HepG2 (cell line): ENCODE measurements around the gene PXT1. TPM values are rescaled to one million over a fixed set of nuclear protein-coding genes. Genes with fewer than 3 reads are reported as not detected.

Experiments used
- ATAC-seq: fragments of 200-7000 bp; cut with Tn5 transposase; 3 replicates; pipeline ENCODE4 v1.9.1; 2020; ENCODE audit warnings: mild to moderate bottlenecking, moderate library complexity
- BruUV-seq: library from RNA; stranded (reverse); fragments of 400-500 nt; replicated peaks from 2 replicates; lab custom pipeline; 2021; lab: Mats Ljungman, UMichigan
- CTCF ChIA-PET: fragments of 300-600 bp; formaldehyde crosslinking; extraction: SDS; loops from one replicate; lab custom pipeline; 2021; ENCODE audit warnings: low total read pairs, inconsistent platforms, low intra/inter-chr PET ratio; lab: Yijun Ruan, JAX
- POLR2A ChIA-PET: fragments of 350-600 bp; sonication (Branson Sonifier 250); formaldehyde crosslinking; loops from one replicate; lab custom pipeline; 2020; ENCODE audit warnings: antibody characterized with exemption, inconsistent platforms; lab: Yijun Ruan, JAX
- DNase-seq: peaks from one replicate; pipeline ENCODE4 v3.0.0-alpha.2; 2015; ENCODE audit warnings: low spot score
- FAIRE-seq: peaks from 3 replicates; lab custom pipeline; 2011; peaks lifted over from hg19 to GRCh38; lab: Jason Lieb, UNC
- H2AFZ ChIP-seq: one replicate; pipeline ENCODE4 v1.6.1; 2011; ENCODE audit warnings: low read length, inconsistent platforms
- H3K27ac ChIP-seq: fragments of 300-600 bp; 3 replicates; pipeline ENCODE4 v1.8.0; 2011; ENCODE audit warnings: mixed run types, mild to moderate bottlenecking, mixed read lengths, low read length, inconsistent platforms; ENCODE audit not compliant: insufficient read depth; ENCODE audit errors: extremely low read length
- H3K27me3 ChIP-seq, 2 experiments: fragments of 200-600 bp in 1 of 2; 2 replicates in 1 of 2; 3 replicates in 1 of 2; pipeline versions ENCODE4 v1.6.0 to v1.8.0; 2011; ENCODE audit warnings: low read length in 2 of 2, mild to moderate bottlenecking in 2 of 2, moderate library complexity in 2 of 2, inconsistent platforms in 1 of 2; ENCODE audit not compliant: insufficient read depth in 2 of 2, control insufficient read depth in 1 of 2
- H3K36me3 ChIP-seq, 2 experiments: fragments of 200-600 bp in 1 of 2; replicated peaks in 1 of 2; 2 replicates in 1 of 2; 3 replicates in 1 of 2; pipeline versions ENCODE4 v1.5.1 to v1.8.0; 2011; ENCODE audit warnings: low read length in 2 of 2, inconsistent platforms in 1 of 2; ENCODE audit not compliant: insufficient read depth in 2 of 2, control insufficient read depth in 1 of 2
- H3K4me1 ChIP-seq: 2 replicates; pipeline ENCODE4 v1.5.1; 2012; ENCODE audit warnings: low read length, inconsistent platforms; ENCODE audit not compliant: insufficient read depth
- H3K4me2 ChIP-seq: 2 replicates; pipeline ENCODE4 v1.6.0; 2011; ENCODE audit warnings: low read depth, low read length, inconsistent platforms
- H3K4me3 ChIP-seq, 3 experiments: fragments of 200-600 bp in 1 of 3; sonication (generic), shearing (Covaris generic) in 1 of 3; replicated peaks in 1 of 3; 2 replicates each; pipeline ENCODE4 v1.5.1; 2011 to 2016; ENCODE audit warnings: low read length in 3 of 3, inconsistent platforms in 2 of 3, low read depth in 2 of 3, mild to moderate bottlenecking in 2 of 3, control low read depth in 1 of 3, mixed read lengths in 1 of 3; ENCODE audit not compliant: insufficient read depth in 1 of 3
- H3K79me2 ChIP-seq: one replicate; pipeline ENCODE4 v1.6.1; 2011; ENCODE audit warnings: low read length, inconsistent platforms; ENCODE audit not compliant: insufficient read depth
- H3K9ac ChIP-seq: 2 replicates; pipeline ENCODE4 v1.6.0; 2011; ENCODE audit warnings: mild to moderate bottlenecking, low read depth, low read length, inconsistent platforms; ENCODE audit not compliant: insufficient read depth
- H3K9me3 ChIP-seq: 2 replicates; pipeline ENCODE4 v1.5.1; 2012; ENCODE audit warnings: mild to moderate bottlenecking, low read length
- H4K20me1 ChIP-seq: 2 replicates; pipeline ENCODE4 v1.6.0; 2011; ENCODE audit warnings: inconsistent platforms, mild to moderate bottlenecking, low read length, moderate library complexity; ENCODE audit not compliant: insufficient read depth
- FOXA1 ChIP-seq, 2 experiments: fragments of 450-650 bp in 1 of 2; sonication (generic) in 1 of 2; formaldehyde crosslinking in 1 of 2; IDR thresholded peaks; 2 replicates each; pipeline versions ENCODE4 v1.4.0 to v1.6.1; 2016 to 2020; ENCODE audit warnings: missing genetic modification reagents in 1 of 2
- FOXK2 ChIP-seq: fragments of 450-650 bp; IDR thresholded peaks from 2 replicates; pipeline ENCODE4 v1.6.1; 2016
- KDM4B ChIP-seq: sonication (generic); formaldehyde crosslinking; IDR thresholded peaks from 2 replicates; pipeline ENCODE4 v1.4.0; 2020; ENCODE audit warnings: missing genetic modification reagents
- MBD4 ChIP-seq: IDR thresholded peaks from 2 replicates; pipeline ENCODE4 v1.6.1; 2012; ENCODE audit warnings: low read length, inconsistent platforms, borderline replicate concordance
- PHF20 ChIP-seq: sonication (generic); formaldehyde crosslinking; IDR thresholded peaks from 2 replicates; pipeline ENCODE4 v1.5.0; 2020; ENCODE audit warnings: mild to moderate bottlenecking, missing genetic modification reagents
- SMARCE1 ChIP-seq: fragments of 450-650 bp; IDR thresholded peaks from 2 replicates; pipeline ENCODE4 v1.6.1; 2017; ENCODE audit warnings: borderline replicate concordance
- ZNF136 ChIP-seq: sonication (generic); formaldehyde crosslinking; IDR thresholded peaks from 2 replicates; pipeline ENCODE4 v1.8.1; 2022; ENCODE audit warnings: low read depth, mild to moderate bottlenecking, moderate library complexity, missing genetic modification reagents
- ZNF367 ChIP-seq: sonication (generic); formaldehyde crosslinking; IDR thresholded peaks from 2 replicates; pipeline ENCODE4 v1.4.0; 2020; ENCODE audit warnings: missing genetic modification reagents, borderline replicate concordance
- WGBS: methylation state at CpG from one replicate; pipeline ENCODE4 v1.1.6; 2017; ENCODE audit warnings: low lambda C conversion rate; 5-methylcytosine and 5-hydroxymethylcytosine counted together
- in situ Hi-C: cut with HindIII; loops from 2 replicates; pipeline ENCODE4 v1.10.0; 2017; ENCODE audit warnings: low pct_unique_long_range_greater_than_20kb; ENCODE audit not compliant: extremely low pct_ligation_motif_present
- intact Hi-C: fragments of 100-400 bp; cut with micrococcal nuclease; formaldehyde crosslinking; loops from one replicate; pipeline ENCODE4 v1.10.0; 2022; ENCODE audit not compliant: unreplicated experiment
- polyA plus RNA-seq, 8 experiments: library from polyadenylated mRNA; depleted of rRNA in 3 of 8; stranded (reverse) in 7 of 8; unstranded in 1 of 8; fragments of >200 nt; fragmentation: Illumina TruSeq in 4 of 8; extraction: Trizol in 4 of 8; gene quantifications; 2 replicates each; pipeline versions ENCODE4 v1.2.1 to v1.2.3, GENCODE V29; 2011 to 2016; ENCODE audit warnings: low read depth in 4 of 8, missing spikeins in 1 of 8, mixed read lengths in 1 of 8; ENCODE audit not compliant: insufficient read depth in 1 of 8
- total RNA-seq, 5 experiments: library from RNA; depleted of rRNA; stranded (reverse); fragments of >200 nt; fragmentation: Illumina TruSeq; extraction: Trizol; gene quantifications; 2 replicates each; pipeline ENCODE4 v1.2.3, GENCODE V29; 2016; ENCODE audit warnings: low read depth in 1 of 5
- TF ChIP-seq, protein P1 (sequence below): sonication (generic); formaldehyde crosslinking; IDR thresholded peaks from 2 replicates; pipeline ENCODE4 v1.8.0; 2022; ENCODE audit warnings: missing genetic modification reagents, mild to moderate bottlenecking, inconsistent platforms, borderline replicate concordance
- TF ChIP-seq, protein P2 (sequence below): sonication (generic); formaldehyde crosslinking; IDR thresholded peaks from 2 replicates; pipeline ENCODE4; 2020; ENCODE audit warnings: missing genetic modification reagents, mild to moderate bottlenecking, borderline replicate concordance
- TF ChIP-seq, protein P3 (sequence below): sonication (generic); formaldehyde crosslinking; IDR thresholded peaks from 2 replicates; pipeline ENCODE4 v1.4.0; 2020; ENCODE audit warnings: mild to moderate bottlenecking, missing genetic modification reagents

PXT1 gene
- total and polyA plus RNA-seq, 2 of the 13 experiments (the other 11 are each of a cell fraction or from before 2014, with no cell fraction given), result 0.04 TPM; not detected in 1

DNA sequence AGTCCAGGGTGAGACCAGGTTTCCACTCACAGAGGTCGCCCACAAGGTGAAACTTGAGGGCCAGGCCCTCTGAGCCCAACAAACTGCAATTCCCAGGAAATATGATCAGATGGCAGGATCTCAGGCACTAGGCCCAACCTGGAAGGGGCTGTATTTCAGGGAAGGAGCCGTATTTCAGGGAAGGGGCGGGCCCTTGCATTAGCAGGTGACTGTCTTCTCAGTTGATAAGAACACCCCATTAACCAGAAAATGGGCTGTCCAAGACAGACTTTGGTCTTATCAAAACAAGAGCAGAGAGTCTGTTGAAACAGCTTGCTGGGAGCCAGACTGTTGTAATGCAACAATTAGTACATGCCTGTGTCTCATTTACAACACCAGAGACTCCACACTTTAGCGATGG lies 95.0 kb downstream of the PXT1 start (continued):
- TF ChIP-seq, protein P1, sequence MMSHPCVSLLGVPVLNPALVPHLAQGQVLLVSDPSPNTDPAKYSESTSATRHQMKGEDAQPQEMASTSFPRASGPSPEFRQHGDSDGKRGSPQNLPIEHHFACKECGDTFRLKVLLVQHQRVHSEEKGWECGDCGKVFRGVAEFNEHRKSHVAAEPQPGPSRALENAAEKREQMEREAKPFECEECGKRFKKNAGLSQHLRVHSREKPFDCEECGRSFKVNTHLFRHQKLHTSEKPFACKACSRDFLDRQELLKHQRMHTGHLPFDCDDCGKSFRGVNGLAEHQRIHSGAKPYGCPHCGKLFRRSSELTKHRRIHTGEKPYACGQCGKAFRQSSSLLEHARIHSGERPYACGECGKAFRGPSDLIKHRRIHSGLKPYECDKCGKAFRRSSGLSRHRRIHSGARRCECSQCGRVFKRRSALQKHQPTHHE (CRISPR knock-in tag), result no peak

DNA sequence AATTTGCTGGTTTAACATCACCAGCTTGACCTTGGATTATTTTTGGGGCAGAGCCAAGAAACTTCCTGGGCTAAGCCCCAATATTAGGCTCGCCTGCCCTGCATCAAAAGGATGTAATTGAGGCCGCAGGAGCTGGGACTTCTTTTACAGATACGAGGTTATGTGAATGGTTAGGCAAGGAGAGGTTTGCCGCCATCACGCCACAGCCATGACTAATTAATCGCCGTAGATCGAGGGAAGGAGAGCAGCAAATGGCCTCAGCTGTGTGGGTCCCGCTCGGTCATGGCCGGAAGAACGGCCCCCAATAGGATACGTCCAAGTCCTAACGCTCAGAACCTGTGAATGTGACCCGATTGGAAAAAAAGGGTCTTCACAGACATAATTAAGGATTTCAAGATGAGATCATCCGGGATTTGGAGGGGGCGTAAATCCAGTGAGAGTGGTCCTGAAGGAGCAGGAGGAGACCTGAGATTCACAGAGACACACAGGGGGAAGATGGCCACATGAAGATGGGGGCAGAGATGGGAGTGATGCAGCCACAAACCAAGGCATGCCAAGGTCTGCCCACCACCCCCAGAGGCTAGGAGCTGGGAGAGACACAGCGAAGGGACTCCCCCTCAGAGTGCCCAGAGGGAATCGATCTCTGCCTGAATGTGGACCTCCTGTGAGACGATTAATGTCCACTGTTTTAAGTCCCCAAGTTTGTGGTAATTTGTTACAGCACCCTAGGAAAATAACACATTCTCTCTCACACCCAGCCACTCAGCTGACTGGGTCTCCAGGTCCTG lies 96.0 kb downstream of the PXT1 start:
- FAIRE-seq (no peak), DNase-seq (no peak), ATAC-seq (no peak; the same call in 2 of the 3 replicates)
- ChIA-PET CTCF (no interaction called here), POLR2A (no interaction called here)
- Histone ChIP-seq H3K4me2 (no peak overlapping the region), H4K20me1 (no peaks in the 10 kb centered on the region), H3K9ac (no peak overlapping the region), H2AFZ (no peak overlapping the region), H3K36me3 (no peaks in the 10 kb centered on the region), H3K79me2 (no peaks in the 10 kb centered on the region), H3K27ac (no peak overlapping the region), H3K27me3 (peaks cover 0 to 9% of the 10 kb centered on the region in 2 experiments; a peak in 3 of 5 replicates), H3K4me3 (no peak overlapping the region), H3K4me1 (0 out of 2 replicates have a peak, but pooled peaks cover 5% of the 10 kb centered on the region), H3K9me3 (no peaks in the 10 kb centered on the region)
- intact Hi-C loops (no loop called here), in situ Hi-C loops (no loop called here)
- WGBS, result 73% methylated on average over 20 of the region's 20 CpGs
- no TSS peak for BruUV-seq
- TF ChIP-seq, protein P2, sequence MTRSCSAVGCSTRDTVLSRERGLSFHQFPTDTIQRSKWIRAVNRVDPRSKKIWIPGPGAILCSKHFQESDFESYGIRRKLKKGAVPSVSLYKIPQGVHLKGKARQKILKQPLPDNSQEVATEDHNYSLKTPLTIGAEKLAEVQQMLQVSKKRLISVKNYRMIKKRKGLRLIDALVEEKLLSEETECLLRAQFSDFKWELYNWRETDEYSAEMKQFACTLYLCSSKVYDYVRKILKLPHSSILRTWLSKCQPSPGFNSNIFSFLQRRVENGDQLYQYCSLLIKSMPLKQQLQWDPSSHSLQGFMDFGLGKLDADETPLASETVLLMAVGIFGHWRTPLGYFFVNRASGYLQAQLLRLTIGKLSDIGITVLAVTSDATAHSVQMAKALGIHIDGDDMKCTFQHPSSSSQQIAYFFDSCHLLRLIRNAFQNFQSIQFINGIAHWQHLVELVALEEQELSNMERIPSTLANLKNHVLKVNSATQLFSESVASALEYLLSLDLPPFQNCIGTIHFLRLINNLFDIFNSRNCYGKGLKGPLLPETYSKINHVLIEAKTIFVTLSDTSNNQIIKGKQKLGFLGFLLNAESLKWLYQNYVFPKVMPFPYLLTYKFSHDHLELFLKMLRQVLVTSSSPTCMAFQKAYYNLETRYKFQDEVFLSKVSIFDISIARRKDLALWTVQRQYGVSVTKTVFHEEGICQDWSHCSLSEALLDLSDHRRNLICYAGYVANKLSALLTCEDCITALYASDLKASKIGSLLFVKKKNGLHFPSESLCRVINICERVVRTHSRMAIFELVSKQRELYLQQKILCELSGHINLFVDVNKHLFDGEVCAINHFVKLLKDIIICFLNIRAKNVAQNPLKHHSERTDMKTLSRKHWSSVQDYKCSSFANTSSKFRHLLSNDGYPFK (CRISPR knock-in tag), result no peak
- TF ChIP-seq KDM4B, result no peak
- TF ChIP-seq, protein P3, sequence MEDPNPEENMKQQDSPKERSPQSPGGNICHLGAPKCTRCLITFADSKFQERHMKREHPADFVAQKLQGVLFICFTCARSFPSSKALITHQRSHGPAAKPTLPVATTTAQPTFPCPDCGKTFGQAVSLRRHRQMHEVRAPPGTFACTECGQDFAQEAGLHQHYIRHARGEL (CRISPR knock-in tag), result no peak
- TF ChIP-seq FOXK2, result no peak
- no peak for TF ChIP-seq PHF20 (CRISPR knock-in tag)
- TF ChIP-seq ZNF367 (CRISPR knock-in tag), result no peak
- TF ChIP-seq MBD4, result no peak
- TF ChIP-seq FOXA1 (IDR thresholded peaks at IDR 0.05), result no peak
- TF ChIP-seq FOXA1 (CRISPR knock-in tag; IDR thresholded peaks at IDR 0.05), result no peak
- no peak for TF ChIP-seq SMARCE1
- TF ChIP-seq ZNF136 (CRISPR knock-in tag), result no peak
